22Rv1 (cell line): ENCODE results near the gene ANO10.
"Not testable (repeated sequence)": the region's sequence is repeated elsewhere in the genome, so short reads cannot be mapped to it uniquely, and the experiment has no call there.

Experiments
- H3K27ac ChIP-seq: fragments of 450-650 bp; 2 replicates; pipeline ENCODE4 v1.5.1; 2017
- CTCF ChIP-seq: fragments of 450-650 bp; IDR thresholded peaks from 2 replicates; pipeline ENCODE4 v1.5.1; 2017; ENCODE audit warnings: mild to moderate bottlenecking
- ZFX ChIP-seq: fragments of 450-650 bp; IDR thresholded peaks from 2 replicates; pipeline ENCODE4 v1.6.1; 2017; ENCODE audit warnings: antibody characterized with exemption, borderline replicate concordance

The ANO10 gene

DNA sequence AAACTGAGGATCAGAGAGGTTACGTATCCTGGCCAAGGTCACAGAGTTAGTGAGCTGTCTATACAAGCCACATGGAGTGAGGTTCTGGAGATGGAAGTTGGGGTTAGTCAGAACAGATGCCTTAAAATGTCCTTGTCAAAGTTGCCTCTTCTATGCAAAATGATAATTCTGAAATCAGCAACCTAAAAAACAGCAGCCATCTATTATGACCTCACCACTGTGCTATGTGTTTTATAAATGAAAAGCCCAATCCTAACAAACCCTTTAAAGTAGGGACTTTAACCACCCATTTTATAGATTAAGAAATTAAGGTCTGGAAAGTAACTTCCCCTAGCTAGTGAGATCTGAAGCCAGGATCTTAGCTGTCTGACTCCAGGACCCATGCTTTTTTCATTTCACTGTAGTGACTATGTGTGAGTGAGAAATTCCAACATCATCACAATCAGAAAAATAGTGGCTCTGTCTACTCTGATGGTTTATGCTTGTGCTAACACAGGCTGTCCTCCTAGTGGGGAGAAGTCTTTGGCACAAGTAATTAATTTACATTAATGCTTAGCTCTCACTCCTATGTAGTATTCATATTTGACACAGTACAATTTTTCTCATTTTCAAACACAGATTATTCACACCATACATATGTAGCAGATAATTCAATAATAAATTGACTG, 143.6 kb downstream of the ANO10 start:
- no peak overlapping the region for H3K27ac ChIP-seq
- TF ChIP-seq CTCF, result no peak
- TF ChIP-seq ZFX, result no peak

- no peak overlapping the region for H3K27ac ChIP-seq
- TF ChIP-seq ZFX, result no peak
- TF ChIP-seq CTCF, result no peak
Observed at GRCh38 chr3:43477600-43477999, 144.2 kb downstream of the ANO10 start.

DNA sequence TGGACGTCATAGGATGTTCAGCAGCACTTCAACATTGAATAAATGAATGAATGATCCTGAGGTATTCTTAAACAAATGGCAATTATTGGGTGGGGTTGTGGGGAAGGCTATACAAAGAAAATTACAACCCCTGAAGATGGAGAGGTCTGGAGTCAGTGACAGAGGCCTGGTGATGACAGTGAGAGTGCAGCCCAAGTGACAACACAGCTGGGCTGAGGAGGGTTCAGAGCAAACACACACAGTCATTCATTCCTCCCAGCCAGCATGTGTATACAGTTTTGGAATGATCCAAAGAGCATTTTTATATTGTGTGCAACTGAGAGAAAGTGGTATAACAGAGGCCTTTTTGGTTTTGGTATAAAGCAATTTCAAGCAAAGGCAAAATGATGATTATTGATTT, 148.1 kb downstream of the ANO10 start:
- no peak overlapping the region for H3K27ac ChIP-seq
- TF ChIP-seq CTCF, result no peak
- TF ChIP-seq ZFX, result no peak

- TF ChIP-seq ZFX (no peak), CTCF (no peak)
- H3K27ac ChIP-seq, result no peak overlapping the region
Observed at GRCh38 chr3:43473244-43473643, 148.6 kb downstream of the ANO10 start.

DNA sequence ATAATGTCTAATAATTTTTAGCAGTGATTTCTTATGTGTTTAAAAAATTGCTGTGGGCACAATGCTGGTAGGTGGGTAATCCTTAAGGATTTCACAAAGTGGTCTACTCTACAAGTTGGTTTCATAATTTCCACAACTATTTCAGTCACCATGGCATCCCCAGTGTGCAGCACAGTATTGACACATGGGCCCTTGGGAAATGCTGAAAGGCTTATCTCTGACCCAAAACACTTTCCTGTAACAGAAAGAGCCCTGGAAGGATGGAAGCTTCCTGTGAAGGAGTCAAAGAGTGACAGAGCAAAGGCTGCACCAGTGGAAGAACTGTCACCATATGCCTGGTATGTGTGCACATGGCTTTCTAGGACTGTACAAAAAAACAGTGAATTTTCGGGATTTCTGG, 153.7 kb downstream of the ANO10 start:
- H3K27ac ChIP-seq, result no peak overlapping the region
- TF ChIP-seq ZFX (no peak), CTCF (no peak)

- TF ChIP-seq CTCF, result no peak
- TF ChIP-seq ZFX, result no peak
- H3K27ac ChIP-seq, result no peak overlapping the region
Observed at GRCh38 chr3:43465109-43465508, 156.7 kb downstream of the ANO10 start.

DNA sequence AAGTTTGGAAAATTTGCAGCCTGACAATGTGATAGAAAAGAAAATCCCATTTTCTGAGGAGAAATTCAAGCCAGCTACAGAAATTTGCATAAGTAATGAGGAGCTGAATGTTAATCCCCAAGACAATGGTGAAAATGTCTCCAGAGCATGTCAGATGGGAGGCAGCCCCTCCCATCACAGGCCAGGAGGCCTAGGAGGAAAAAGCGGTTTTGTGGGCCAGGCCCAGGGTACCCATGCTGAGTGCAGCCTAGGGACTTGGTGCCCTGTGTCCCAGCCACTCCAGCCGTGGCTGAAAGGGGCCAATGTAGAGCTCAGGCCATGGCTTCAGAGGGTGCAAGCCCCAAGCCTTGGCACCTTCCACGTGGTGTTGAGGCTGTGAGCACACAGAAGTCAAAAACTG, 159.2 kb downstream of the ANO10 start:
- not testable (repeated sequence) for H3K27ac ChIP-seq

DNA sequence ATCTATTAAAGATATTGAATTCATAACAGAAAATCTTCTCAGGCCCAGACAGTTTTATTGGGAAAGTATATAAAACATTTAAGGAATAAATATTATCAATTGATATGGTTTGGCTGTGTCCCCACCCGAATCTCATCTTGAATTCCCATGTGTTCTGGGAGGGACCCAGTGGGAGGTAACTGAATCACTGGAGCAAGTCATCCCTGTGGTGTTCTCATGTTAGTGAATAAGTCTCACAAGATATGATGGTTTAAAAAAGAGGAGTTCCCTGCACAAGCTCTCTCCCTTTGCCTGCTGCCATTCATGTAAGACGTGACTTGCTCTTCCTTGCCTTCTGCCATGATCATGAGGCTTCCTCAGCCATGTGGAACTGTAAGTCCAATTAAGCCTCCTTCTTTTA, 160.5 kb downstream of the ANO10 start:
- TF ChIP-seq ZFX (no peak), CTCF (no peak)
- no peak overlapping the region for H3K27ac ChIP-seq

- H3K27ac ChIP-seq, result not testable (repeated sequence)
Observed at GRCh38 chr3:43457038-43457437, 164.8 kb downstream of the ANO10 start.
